HG03469 (cell line): Measurements from ENCODE around the gene LTBP1.

ENCODE experiments used
- ATAC-seq: cut with Tn5 transposase; IDR thresholded peaks from one replicate; pipeline ENCODE4 v1.9.1; 2021; ENCODE audit warnings: mild to moderate bottlenecking, moderate library complexity, moderate number of reproducible peaks; ENCODE audit not compliant: unreplicated experiment

LTBP1 gene

DNA sequence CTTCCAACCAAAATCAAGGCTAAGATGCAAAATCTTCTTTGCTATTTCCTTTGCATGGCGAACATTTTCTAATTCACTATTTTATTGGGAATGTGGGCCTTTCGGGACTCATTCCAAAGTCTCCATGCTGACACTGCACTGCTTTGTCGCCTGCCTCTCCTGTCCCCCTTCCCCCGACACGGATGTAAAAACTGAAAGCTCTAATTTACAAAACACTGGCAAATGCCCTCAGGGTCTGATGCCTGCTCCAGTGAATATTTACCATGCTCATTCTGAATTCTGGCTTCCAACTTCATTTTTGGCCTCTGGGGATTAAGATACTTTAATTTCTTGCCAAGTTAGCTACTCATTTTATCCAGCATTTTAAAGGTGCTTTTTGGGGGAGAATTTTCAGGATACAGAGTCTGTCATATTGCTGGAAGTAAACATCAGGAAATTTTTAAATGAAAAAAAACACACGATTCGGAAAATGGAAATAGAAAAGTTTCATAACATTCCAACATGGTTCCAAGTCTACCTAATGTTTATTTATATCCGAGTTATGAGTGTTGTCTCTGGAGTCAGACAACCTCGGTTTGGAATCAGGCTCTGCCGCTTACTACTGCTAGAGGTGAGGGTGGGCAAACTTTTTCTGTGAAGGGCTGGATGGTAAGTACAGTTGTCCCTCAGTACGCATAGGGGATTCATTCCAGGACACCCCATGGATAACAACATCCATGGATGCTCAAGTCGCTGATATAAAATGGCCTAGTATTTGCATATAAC lies 14.6 kb upstream of the LTBP1 start:
- ATAC-seq: no peak

DNA sequence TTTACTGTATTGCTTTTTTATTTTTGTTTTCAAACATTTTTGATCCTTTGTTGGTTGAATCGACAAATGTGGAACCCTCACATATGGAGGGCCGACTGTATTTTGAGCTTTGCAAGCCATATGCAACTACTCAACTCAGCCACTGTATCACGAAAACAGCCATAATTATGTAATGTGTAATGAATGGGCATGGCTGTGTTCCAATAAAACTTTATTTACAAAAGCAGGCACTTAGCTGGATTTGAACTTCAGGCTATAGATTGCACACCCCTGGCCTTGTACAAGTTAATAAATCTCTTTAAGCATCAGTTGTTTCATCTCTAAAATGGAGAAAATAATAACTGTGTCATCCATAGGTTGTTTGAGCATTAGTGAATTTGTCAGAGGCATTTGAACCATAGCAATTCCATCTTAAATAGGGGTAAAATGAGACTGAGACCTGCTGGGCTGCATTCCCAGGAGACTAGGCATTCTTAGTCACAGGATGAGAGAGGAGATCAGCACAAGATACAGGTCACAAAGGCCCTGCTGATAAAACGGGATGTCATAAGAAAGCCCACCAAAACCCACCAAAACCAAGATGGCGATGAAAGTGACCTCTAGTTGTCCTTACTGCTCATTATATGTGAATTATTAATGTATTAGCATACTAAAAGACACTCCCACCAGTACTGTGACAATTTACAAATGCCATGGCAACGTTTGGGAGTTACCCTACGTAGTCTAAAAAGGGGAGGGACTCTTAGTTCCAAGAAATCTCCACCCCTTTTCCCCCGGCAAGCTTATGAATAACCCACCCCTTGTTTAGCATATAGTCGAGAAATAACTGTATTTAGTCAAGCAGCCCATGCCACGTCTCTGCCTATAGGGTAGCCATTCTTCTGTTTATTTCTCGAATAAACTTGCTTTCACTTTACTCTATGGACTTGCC lies 13.7 kb upstream of the LTBP1 start:
- no peak for ATAC-seq

DNA sequence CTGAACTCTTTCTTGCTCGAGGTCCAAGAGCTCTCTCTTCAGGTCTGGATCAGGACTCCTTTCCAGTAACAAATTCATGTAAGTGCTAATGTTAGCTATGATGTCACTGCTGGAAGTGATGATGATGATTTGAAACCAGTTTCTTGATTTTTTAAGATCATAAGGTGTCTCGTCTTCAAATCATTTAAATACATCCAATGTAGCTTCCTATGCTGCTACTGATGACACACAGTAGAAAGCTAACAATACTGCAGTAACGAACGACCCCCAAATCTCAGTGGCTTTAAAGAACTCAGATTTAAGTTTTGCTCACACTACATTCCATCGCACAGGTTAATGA lies 13.0 kb upstream of the LTBP1 start:
- ATAC-seq: no peak

DNA sequence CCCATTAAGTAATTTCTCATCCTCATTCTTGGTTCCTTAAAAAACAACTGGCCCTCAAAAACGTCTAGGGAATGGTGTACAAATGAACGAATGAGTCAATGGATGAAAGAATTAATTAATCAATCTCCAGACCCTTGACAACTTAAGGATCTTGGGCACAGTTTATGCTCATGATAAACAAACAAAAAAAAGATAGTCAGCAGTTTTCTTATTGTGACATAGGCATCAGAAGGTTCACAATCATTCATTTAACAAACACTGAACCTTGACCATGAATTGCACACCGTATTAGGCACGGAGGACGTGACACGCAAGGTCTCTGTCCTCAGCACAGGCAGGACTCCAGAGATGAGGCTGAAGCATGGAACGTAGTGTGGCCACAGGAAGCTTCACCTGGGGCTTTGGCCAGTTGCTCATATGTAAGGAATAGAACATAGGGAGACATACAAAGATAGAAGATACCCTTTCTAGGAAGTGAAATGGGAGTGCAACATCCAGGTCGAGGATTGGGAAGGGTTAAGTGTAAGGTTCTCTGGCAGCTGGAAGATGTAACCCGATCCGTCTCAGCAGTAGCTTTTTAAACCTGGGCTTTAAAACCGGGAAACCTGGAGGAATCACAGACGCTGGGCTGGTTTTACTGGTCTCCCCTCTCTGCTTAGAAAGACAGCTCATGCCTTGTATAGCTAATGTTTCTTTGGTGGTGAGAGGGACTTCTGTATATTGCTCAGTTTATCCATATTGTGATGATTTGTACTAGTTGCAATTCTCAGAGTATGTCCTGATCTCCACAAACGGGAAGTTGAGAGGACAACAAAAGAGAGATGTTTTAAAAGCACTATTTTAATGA lies 8.9 kb upstream of the LTBP1 start:
- no peak for ATAC-seq

DNA sequence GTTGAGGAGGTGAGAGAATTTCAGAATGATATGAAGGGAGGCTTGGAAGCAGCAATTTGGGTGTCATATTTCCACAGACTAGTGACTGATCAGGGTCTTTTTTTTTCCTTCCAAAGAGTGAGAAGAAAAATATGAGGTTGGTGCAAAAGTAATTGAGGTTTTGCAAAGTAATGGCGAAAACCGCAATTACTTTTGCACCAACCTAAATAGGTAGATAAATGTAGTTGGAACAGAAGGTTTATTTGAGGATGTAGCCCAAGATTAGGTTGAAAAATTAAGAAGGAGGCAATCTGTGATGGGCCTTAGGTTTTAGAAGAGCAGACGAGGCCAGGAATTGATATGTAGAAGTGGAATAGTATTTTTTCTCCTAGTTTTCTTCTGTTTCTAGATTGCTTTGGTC lies 7.8 kb upstream of the LTBP1 start:
- no peak for ATAC-seq

DNA sequence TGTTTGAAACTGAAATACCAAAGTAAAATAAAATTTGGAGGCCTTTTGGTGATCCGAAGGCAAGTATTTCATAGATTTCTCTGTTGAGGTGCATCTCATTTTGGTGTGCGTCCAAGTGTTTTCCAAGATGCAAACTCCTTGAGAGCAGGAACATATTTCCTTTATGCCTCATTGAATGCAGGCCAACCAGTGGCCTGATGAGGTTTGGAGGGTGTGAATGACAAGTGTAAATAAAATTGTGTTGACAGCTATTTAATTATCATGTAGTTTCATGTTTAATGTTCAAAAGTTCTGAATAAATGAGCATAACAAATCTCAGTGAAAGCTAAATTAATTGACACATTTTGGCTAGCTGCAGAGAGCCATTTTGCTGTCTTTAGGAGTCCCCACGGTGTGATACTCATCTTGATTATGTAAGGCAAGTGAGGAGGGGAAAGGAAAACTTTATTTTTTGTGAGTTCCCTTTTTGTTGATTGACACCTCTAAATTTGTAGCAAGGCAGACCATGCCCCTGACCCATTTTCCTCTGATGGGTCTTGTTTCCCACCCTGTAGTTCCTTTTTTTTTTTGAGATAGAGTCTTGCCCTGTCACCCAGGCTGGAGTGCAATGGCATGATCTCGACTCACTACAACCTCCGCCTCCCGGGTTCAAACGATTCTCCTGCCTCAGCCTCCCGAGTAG lies 6.3 kb upstream of the LTBP1 start:
- ATAC-seq: no peak

DNA sequence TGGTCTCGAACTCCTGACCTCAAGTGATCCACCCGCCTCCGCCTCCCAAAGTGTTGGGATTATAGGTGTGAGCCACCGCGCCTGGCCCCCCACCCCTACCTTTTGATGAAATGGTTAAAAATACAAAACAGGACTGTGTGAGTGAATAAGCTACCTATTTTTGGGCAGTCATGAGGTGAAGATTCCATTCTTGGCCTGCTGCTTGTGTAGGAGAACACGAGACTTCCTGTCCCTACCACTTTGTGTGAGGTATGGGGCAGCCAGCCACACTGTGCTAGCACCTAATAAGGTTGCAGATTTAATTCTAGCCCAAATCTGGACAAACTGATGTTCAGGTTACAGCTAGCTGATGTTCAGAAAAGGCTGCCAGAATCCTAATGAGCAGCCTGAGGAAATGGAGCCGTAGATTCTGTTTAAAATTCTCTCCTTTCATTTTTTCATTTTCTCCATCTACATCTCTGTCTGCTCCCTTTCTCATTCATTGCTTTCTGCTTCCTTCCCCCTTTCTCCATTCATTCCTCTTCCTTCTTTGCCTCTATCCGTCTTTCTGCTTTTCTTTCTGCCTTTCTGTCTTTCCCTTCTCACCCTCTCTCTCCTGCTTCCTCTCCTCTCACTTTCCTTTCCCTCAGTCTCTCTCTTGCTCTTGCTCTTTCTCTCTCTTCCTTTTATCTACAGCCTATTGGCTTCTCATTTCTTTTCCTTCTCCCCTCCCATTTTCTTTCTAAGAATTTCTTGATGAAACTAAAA lies 4.6 kb upstream of the LTBP1 start:
- no peak for ATAC-seq

DNA sequence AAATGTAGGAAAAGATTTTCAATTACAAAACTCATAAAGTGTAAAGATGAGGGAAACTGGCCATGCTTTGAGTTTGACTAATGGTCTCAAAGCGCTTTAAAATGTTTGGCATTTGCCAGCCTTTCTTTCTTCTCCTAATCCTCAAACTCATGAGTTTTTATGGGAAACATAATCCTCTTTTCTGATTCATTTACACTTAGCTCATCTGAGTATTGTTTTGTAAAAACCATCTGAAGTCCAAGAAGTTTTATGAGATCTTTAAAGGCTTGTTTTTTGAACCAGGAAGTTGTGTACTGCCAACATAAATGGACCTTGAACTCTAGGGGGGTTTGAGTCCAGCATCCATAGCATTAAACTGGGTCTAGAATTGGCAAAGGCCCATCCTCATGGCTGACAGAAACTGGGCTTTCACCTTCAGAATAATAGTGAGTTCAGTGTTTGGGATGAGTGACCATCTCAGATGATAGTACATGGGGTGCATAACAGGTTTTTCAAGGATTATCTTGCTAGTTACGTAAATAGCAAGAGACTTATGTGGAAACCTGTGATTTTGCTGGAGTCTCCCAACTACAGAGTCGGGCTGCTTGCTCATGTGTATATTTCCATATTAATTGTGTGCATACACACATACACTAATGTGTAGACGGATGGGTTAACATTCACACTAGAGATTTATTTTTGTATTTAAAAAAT lies 3.8 kb upstream of the LTBP1 start:
- ATAC-seq: no peak

DNA sequence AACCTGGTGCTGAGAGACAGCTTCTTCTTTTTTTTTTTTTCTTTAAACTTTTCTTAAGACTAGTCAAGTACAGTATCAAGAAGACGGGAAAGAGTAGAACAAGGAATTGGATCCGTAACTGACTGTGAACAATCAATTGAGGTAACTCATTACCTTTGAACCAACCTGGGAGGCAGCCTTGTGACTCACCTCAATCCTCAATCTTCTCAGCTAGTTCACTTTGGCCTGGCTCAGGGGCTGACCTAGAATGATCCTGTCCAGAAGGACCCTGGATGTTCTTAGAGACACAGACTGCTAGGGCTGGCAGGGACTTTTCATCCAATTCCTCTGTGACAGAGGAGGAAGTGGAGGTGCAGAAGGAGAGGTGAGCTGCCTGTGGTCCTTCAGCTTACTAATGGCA lies 1.5 kb upstream of the LTBP1 start:
- no peak for ATAC-seq

DNA sequence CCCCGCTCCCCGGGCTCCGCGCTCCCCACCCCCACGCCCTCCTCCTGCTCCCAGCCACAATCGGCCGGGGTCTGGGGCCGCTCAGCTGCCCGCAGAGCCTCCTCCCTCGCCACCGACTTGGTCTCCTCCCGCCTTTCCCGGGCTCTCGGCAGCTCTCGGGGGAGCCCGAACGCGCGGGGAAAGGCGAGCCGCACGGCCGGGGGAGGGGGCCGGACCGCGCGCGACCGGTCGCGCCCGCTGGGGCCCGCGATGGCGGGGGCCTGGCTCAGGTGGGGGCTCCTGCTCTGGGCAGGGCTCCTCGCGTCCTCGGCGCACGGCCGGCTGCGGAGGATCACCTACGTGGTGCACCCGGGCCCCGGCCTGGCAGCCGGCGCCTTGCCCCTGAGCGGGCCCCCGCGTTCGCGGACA lies 327 bp downstream of the LTBP1 start:
- no peak for ATAC-seq

DNA sequence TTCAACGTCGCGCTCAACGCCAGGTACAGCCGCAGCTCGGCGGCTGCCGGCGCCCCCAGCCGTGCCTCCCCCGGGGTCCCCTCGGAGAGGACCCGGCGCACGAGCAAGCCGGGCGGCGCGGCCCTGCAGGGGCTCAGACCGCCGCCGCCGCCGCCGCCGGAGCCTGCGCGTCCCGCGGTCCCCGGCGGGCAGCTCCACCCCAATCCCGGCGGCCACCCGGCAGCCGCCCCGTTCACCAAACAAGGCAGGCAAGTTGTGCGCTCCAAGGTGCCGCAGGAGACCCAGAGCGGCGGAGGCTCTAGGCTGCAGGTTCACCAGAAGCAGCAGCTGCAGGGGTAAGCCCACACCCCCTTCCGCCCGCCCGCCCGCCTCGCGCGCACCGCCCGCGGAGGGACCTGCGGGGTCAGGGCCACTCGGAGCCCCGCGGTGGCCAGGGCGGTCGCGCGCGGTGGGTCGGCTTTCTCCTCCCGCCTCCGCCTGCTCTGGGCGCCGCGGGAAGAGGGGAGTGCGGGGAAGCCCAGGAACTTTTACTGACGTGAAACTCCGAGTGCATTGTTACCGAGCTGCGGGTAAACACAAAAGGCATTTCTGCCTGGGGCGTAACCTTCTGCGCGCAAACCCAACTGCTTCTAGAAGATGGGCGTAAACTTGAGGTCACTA lies 861 bp downstream of the LTBP1 start:
- ATAC-seq: no peak

DNA sequence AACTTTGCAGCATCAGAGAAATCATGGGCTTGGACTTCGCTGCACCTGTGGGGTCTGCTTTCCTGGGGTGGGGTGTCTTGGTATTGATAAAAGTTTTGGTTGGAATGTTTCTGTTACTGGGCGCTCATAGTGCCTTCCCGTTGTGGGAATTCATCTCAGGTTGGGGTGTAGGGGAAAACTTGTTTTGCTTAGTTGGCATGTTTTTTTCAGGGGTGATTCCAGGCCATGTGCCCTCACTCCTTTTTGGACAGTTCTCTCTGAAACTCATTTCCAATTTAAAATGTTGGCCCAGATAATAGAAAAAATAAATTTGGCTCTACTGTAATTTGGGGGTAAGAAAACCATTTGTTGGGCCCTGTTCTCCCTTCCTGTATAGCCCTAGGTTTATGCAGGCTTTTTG lies 1.5 kb downstream of the LTBP1 start:
- ATAC-seq: no peak

DNA sequence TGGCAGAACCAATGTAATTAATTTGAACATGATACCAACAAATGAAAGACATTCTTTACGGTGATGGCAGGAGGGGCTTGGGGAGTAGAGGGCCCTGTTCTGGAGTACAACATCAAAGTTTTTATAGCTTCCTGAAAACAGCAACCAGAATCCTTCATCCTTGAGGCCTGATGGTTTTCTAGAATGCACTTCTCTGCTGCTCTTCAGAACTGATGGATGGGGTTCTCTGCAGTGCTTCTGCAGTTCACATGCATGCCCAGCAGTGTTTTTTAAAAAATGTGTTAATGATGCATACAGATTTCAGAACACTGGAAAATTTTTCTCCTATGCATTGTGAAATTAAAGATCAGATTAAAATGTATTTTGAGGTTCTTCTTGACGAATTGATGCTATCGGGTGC lies 2.5 kb downstream of the LTBP1 start:
- no peak for ATAC-seq

DNA sequence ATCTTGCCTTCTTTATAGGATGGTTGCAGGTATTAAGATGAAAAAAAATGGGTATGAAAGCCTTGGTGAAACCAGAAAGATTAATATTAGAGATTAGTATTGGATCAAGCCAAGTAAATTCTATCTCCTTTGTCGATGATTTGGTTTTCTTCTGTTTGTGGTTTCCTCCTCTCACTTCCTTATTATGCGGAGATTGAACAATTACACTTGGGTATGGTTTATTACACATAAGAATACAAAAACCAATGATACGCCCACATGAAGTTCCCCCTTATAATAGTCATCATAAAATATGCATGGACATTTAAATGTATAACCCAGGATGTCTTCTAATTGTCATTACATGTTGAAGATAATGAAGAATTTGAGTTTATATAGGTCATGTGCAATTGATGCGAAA lies 4.9 kb downstream of the LTBP1 start:
- no peak for ATAC-seq

DNA sequence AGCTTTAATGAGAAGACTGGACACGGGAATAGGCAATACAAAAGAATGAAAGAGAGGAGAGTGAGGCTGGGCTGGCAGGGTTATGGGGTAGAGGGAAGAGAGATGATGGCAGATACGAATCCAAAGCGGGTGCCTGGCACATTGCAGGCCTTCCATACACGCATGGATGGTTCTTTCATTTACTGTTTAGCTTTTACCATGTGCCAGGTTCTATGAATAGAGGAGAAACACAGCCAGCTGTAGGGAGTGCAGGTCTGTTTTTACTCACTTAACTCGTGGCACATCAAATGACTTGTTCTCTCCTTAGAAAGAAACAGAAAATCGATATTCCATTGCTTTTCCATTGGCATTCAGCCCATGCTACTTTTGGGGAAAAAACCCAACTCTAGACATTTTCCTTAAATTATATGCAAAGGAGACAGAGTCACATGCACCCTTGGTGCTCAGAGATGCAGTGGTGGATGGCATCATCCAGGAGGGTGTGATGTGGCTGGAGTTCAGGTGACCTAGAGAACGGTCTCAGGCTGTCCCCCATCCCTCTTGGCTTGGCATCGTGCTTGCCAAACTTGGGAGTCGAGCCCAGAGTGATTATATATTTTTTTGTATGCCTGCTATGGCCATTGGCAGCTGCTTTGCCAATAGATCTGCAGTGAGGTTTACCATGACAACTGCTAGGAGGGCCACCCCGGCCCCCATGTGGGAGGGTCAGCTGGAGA lies 6.2 kb downstream of the LTBP1 start:
- ATAC-seq: no peak

DNA sequence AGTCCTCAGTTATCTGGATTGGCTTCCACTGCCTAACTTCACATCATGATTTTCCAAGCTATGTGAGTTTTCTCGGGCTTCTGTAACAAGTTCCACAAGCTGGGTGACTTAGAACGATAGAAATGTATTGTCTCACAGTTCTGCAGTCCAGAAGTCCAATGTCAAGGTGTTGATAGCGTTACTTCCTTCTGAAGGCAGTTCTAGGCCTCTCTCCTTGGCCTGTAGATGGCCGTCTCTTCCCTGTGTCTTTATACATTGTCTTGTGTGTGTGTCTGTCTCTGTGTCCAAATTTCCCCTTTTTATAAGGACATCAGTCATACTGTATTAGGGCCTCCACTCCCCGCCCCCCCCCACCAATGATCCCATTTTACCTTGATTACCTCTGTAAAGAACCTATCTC lies 7.5 kb downstream of the LTBP1 start:
- no peak for ATAC-seq

DNA sequence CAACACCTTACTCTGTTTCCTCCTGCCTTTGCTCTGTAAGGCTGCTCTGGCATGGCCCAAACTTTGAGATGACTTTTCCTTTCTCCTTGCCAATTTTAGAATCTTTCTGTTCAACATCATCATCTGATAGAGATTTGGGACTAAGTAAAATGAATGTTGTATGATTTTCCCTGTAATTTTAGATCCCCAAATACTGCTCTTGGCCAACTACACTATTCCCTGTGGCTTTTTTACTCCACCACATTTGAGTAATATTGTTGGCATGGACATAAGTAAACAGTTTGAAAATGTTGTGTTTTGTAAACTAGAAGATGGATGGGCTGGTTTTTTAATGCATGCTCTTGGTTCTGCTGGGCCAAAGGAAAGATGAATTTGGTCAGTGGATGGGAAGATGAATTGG lies 12.1 kb downstream of the LTBP1 start:
- ATAC-seq: no peak

DNA sequence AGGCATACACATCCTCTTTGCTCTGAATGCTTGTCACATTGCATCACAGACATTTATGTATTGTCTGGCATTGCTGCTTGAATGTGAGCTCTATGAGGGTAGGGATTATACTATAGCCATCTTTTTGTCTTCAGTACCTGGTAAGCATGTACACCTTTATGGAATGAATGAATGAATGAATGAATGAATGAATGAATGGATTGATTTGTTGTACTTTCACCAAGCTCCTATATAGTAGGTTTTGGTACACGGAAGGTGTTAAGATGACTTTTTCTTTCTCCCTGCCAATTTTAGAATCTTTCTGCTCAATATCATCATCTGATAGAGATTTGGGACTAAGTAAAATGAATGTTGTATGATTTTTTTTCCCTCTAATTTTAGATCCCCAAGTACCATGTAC lies 13.5 kb downstream of the LTBP1 start:
- ATAC-seq: no peak
